Tongue (tissue), 2 donors: ENCODE measurements around the gene CBX5. TPM values are rescaled to one million over a fixed set of nuclear protein-coding genes. Genes with fewer than 3 reads are reported as not detected.
A peak's percentile ranks its signal among the peaks of the same experiment; 100 is the strongest.
"Not testable (repeated sequence)": the region's sequence is repeated elsewhere in the genome, so short reads cannot be mapped to it uniquely, and the experiment has no call there.

Source experiments
- DNase-seq: peaks from one replicate; pipeline ENCODE4 v3.0.0-alpha.2; 2015
- total RNA-seq: library from RNA; depleted of rRNA; stranded (reverse); fragments of >200 nt; gene quantifications from one replicate; pipeline ENCODE4 v1.2.3, GENCODE V29; 2014

CBX5 gene
- total RNA-seq, 1 donor from 2014 or later, result 77.2 TPM

GRCh38 chr12:54294152-54294952, 14.4 kb upstream of the CBX5 start:
- no peak for DNase-seq

- DNase-seq, result no peak
Observed at GRCh38 chr12:54292931-54293241, 13.0 kb upstream of the CBX5 start.

GRCh38 chr12:54292083-54292930, 12.4 kb upstream of the CBX5 start:
- no peak for DNase-seq

GRCh38 chr12:54287261-54288157, 7.6 kb upstream of the CBX5 start:
- peak; percentile 54 for DNase-seq

GRCh38 chr12:54286042-54287030, 6.4 kb upstream of the CBX5 start:
- DNase-seq, result peak; percentile 62

GRCh38 chr12:54285150-54286041, 5.5 kb upstream of the CBX5 start:
- DNase-seq, result no peak

GRCh38 chr12:54284070-54284780, 4.3 kb upstream of the CBX5 start:
- DNase-seq, result not testable (repeated sequence)

GRCh38 chr12:54282949-54283593, 3.1 kb upstream of the CBX5 start:
- DNase-seq, result no peak

- DNase-seq, result not testable (repeated sequence)
Observed at GRCh38 chr12:54281694-54282093, 1.8 kb upstream of the CBX5 start.

- not testable (repeated sequence) for DNase-seq
Observed at GRCh38 chr12:54281261-54281638, 1.3 kb upstream of the CBX5 start.

- peak; percentile 100 for DNase-seq
Observed at GRCh38 chr12:54280468-54281260, 742 bp upstream of the CBX5 start, which contains the start of gene HNRNPA1. Gene HNRNPA1 (plus strand): TSS chr12:54280726. CDS start chr12:54280808, 82 bp downstream.

- DNase-seq, result no peak
Observed at GRCh38 chr12:54279227-54279631, 693 bp downstream of the CBX5 start.

GRCh38 chr12:54277823-54278276, 2.1 kb downstream of the CBX5 start:
- DNase-seq, result no peak

- no peak for DNase-seq
Observed at GRCh38 chr12:54276368-54276767, 3.6 kb downstream of the CBX5 start.

GRCh38 chr12:54273981-54274380, 5.9 kb downstream of the CBX5 start:
- peak; percentile 59 for DNase-seq

GRCh38 chr12:54272214-54272613, 7.7 kb downstream of the CBX5 start:
- no peak for DNase-seq

- DNase-seq, result no peak
Observed at GRCh38 chr12:54270345-54270744, 9.6 kb downstream of the CBX5 start.

- DNase-seq, result no peak
Observed at GRCh38 chr12:54266852-54267251, 13.1 kb downstream of the CBX5 start.
